ENCODE results near the gene C20orf204.

DNA sequence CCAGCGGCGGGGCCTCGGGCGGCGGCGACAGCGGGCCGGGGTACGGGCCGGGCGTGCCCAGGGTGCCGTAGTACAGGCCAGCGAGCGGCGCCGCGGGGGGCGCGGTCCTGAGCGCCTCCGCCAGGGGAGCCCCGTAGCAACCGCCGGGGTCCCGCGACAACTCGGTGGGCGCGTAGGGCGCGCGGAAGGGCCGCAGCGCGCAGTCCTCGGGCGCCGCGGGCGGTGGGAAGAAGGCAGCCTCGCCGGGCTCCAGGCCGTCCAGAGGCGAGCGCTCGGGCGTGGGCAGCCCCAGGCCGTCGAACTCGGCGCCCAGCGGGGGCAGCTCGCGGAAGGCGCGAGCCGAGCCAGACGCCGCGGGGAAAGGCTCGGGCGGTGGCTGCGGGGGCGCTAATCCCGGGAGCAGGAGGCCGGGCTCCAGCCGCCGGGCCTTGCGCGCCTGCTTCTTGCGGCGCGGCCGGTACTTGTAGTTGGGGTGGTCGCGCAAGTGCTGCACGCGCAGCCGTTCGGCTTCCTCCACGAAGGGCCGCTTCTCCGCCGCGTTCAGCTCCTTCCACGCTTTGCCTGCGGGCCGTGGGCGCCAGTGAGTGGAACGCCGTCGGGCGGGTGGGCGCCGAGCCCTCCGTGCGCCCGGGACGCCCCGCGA lies 12.5 kb downstream of the C20orf204 start:
- TF ChIP-seq POLR2AphosphoS5 (IDR thresholded peaks at IDR 0.05) = no peak
- TF ChIP-seq POLR2A (IDR thresholded peaks at IDR 0.05) = no peak
- TF ChIP-seq, protein P1, sequence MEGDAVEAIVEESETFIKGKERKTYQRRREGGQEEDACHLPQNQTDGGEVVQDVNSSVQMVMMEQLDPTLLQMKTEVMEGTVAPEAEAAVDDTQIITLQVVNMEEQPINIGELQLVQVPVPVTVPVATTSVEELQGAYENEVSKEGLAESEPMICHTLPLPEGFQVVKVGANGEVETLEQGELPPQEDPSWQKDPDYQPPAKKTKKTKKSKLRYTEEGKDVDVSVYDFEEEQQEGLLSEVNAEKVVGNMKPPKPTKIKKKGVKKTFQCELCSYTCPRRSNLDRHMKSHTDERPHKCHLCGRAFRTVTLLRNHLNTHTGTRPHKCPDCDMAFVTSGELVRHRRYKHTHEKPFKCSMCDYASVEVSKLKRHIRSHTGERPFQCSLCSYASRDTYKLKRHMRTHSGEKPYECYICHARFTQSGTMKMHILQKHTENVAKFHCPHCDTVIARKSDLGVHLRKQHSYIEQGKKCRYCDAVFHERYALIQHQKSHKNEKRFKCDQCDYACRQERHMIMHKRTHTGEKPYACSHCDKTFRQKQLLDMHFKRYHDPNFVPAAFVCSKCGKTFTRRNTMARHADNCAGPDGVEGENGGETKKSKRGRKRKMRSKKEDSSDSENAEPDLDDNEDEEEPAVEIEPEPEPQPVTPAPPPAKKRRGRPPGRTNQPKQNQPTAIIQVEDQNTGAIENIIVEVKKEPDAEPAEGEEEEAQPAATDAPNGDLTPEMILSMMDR (IDR thresholded peaks at IDR 0.05) = no peak

Measured in sigmoid colon (tissue), 4 donors.